Natural killer cell (primary cell): ENCODE measurements around the gene MORN1. TPM values are rescaled to one million over a fixed set of nuclear protein-coding genes. Genes with fewer than 3 reads are reported as not detected.

Source experiments
- ATAC-seq, 3 donors: fragments of 150-1000 bp in 2 of 3; fragments of 200-7000 bp in 1 of 3; cut with Tn5 transposase; 1 replicate in 1 of 3; 2 replicates in 2 of 3; pipeline ENCODE4 v1.10.0; 2021; ENCODE audit warnings: mild to moderate bottlenecking in 2 of 3, moderate library complexity in 2 of 3
- DNase-seq, 2 donors: peaks; one replicate each; pipeline versions ENCODE4 v3.0.0 to v3.0.0-alpha.2; 2013 to 2021; ENCODE audit warnings: mixed read lengths in 1 of 2
- H3K27ac ChIP-seq: one replicate; pipeline ENCODE4 v1.5.1; 2013; ENCODE audit warnings: mild to moderate bottlenecking, low read length
- H3K27me3 ChIP-seq: one replicate; pipeline ENCODE4 v1.6.1; 2013; ENCODE audit warnings: low read length; ENCODE audit not compliant: control insufficient read depth, insufficient read depth
- H3K36me3 ChIP-seq: one replicate; pipeline ENCODE4 v1.6.1; 2013; ENCODE audit warnings: low read length; ENCODE audit not compliant: control insufficient read depth, insufficient read depth
- H3K4me1 ChIP-seq: one replicate; pipeline ENCODE4 v1.6.1; 2013; ENCODE audit warnings: low read length; ENCODE audit not compliant: control insufficient read depth, insufficient read depth
- H3K4me3 ChIP-seq: one replicate; pipeline ENCODE4 v1.5.1; 2013; ENCODE audit warnings: low read length
- H3K9me3 ChIP-seq: one replicate; pipeline ENCODE4 v1.6.1; 2013; ENCODE audit warnings: low read length; ENCODE audit not compliant: control insufficient read depth, insufficient read depth
- H3K27ac Mint-ChIP-seq, 2 donors: one replicate each; pipeline ENCODE4 v1.8.0; 2022; ENCODE audit warnings: mild to moderate bottlenecking in 2 of 2, mixed read lengths in 2 of 2, moderate library complexity in 1 of 2
- H3K27me3 Mint-ChIP-seq, 2 donors: one replicate each; pipeline ENCODE4 v1.8.0; 2022; ENCODE audit warnings: low read depth in 2 of 2, mixed read lengths in 2 of 2
- H3K36me3 Mint-ChIP-seq: one replicate; pipeline ENCODE4 v1.8.0; 2022; ENCODE audit warnings: mixed read lengths
- H3K4me1 Mint-ChIP-seq, 2 donors: one replicate each; pipeline ENCODE4 v1.8.0; 2022; ENCODE audit warnings: mixed read lengths in 2 of 2
- H3K4me3 Mint-ChIP-seq: one replicate; pipeline ENCODE4 v1.8.0; 2022; ENCODE audit warnings: mild to moderate bottlenecking, moderate library complexity, mixed read lengths
- H3K9me3 Mint-ChIP-seq, 2 donors: one replicate each; pipeline ENCODE4 v1.8.0; 2022; ENCODE audit warnings: mixed read lengths in 2 of 2
- WGBS: methylation state at CpG from one replicate; pipeline ENCODE4 v1.1.7; 2013; ENCODE audit warnings: missing lambda C conversion rate; ENCODE audit not compliant: insufficient coverage; 5-methylcytosine and 5-hydroxymethylcytosine counted together
- intact Hi-C: fragments of 100-400 bp; cut with micrococcal nuclease; formaldehyde crosslinking; loops from one replicate; pipeline ENCODE4 v1.14.2; 2022
- total RNA-seq, 4 donors: library from RNA; stranded (reverse); fragments of 120-200 nt in 1 of 4; gene quantifications; one replicate each; pipeline versions ENCODE4 v1.2.3 to v1.2.4, GENCODE V29; 2013 to 2022
- TF ChIP-seq, protein P1 (sequence below): fragments of 200-600 bp; IDR thresholded peaks from one replicate; pipeline ENCODE4 v1.8.0; 2022; ENCODE audit warnings: antibody characterized with exemption

MORN1 gene
- total RNA-seq, 3 donors from 2014 or later (not counting 1 experiment from before 2014, with no cell fraction given): 8.0 to 9.3 (median 8.8) TPM

DNA sequence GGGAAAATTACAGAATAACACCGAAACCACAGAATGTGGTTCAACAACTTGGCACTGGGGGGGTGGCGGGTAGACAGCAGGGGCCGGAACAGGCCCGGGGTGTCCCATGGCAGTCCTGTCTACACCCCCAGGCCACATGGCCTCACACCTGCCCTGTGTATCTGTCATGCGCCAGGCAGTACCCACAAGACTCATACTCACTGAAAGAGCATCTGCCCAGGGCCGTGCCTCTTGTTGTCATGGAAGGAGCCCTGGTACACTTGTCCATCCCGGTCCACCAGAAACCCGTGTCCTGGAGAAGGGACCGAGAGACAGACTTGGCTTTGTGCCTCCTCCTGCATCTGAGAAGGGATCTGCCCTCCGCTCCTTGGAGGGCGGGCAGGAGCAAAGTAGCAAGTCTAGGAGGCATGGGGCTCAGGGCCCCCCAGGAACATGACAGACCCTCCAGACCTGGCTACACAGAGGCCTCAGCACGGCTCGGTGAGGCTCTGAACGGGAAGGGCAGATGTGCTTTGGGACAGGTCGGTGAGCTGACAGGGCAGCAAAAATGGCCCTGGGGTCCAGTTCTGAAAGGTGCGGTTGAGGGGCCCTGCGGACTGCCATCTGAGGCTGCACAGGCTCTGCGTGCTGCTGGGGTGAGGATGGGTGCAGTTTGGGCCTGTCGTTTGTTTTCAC lies 5.6 kb downstream of the MORN1 start:
- no peak overlapping the region for H3K4me3 ChIP-seq
- DNase-seq (no peak), ATAC-seq (no peak)
- no peak overlapping the region for H3K27ac ChIP-seq
- TF ChIP-seq, protein P1, sequence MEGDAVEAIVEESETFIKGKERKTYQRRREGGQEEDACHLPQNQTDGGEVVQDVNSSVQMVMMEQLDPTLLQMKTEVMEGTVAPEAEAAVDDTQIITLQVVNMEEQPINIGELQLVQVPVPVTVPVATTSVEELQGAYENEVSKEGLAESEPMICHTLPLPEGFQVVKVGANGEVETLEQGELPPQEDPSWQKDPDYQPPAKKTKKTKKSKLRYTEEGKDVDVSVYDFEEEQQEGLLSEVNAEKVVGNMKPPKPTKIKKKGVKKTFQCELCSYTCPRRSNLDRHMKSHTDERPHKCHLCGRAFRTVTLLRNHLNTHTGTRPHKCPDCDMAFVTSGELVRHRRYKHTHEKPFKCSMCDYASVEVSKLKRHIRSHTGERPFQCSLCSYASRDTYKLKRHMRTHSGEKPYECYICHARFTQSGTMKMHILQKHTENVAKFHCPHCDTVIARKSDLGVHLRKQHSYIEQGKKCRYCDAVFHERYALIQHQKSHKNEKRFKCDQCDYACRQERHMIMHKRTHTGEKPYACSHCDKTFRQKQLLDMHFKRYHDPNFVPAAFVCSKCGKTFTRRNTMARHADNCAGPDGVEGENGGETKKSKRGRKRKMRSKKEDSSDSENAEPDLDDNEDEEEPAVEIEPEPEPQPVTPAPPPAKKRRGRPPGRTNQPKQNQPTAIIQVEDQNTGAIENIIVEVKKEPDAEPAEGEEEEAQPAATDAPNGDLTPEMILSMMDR: no peak
- Mint-ChIP-seq H3K27me3 (no peaks in the 10 kb centered on the region), H3K36me3 (no peaks in the 10 kb centered on the region), H3K9me3 (no peaks in the 10 kb centered on the region), H3K4me3 (no peak overlapping the region), H3K4me1 (peaks cover 0 to 4% of the 10 kb centered on the region in 2 donors), H3K27ac (no peak overlapping the region)
- peaks cover 17% of the 10 kb centered on the region for H3K4me1 ChIP-seq
- 96% methylated on average over 19 of the region's 19 CpGs for WGBS
- no peaks in the 10 kb centered on the region for H3K27me3 ChIP-seq
- no peaks in the 10 kb centered on the region for H3K36me3 ChIP-seq
- intact Hi-C loops: loop anchor here (10.0 kb wide), 1 partner anchor 441 kb away; no protein-coding TSS in a partner anchor
- H3K9me3 ChIP-seq: no peaks in the 10 kb centered on the region

DNA sequence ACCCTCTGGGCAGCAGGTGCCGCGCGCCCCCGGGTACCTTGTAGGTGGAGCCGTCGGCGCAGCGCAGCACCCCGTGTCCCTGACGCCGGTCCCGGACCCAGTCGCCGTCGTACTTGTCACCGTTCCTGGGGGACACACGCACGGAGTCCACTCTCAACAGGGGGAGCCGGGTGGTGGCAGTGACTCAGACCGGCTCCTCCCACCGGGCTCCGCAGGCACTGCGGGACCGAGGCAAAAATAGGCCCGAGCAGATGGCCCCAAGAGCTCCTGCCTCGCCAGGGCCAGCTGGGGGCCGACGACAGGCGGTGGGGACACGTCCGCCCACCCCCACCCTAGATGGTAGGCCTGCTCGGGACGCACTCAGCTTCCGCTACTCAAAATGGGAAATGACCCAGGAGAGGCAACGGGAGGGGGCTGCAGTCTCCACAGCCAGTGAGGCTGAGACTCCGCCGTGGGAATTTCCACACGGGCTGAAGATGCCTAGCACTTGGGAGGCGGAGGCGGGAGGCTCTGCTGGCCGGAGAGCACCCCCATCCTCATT lies 6.3 kb downstream of the MORN1 start:
- Mint-ChIP-seq H3K9me3 (no peaks in the 10 kb centered on the region), H3K27ac (no peak overlapping the region), H3K36me3 (no peaks in the 10 kb centered on the region), H3K27me3 (no peaks in the 10 kb centered on the region), H3K4me3 (no peak overlapping the region), H3K4me1 (peaks cover 0 to 2% of the 10 kb centered on the region in 2 donors)
- Histone ChIP-seq H3K9me3 (no peaks in the 10 kb centered on the region), H3K4me1 (peaks cover 11% of the 10 kb centered on the region), H3K27me3 (no peaks in the 10 kb centered on the region), H3K36me3 (no peaks in the 10 kb centered on the region), H3K27ac (no peak overlapping the region), H3K4me3 (no peak overlapping the region)
- no peak for ATAC-seq
- DNase-seq: no peak
- TF ChIP-seq, protein P1: no peak
- WGBS: 89% methylated on average over 38 of the region's 41 CpGs
- intact Hi-C loops: loop anchor here (5.0 to 10.0 kb wide), 2 partner anchors 293 to 440 kb away; no protein-coding TSS in a partner anchor

DNA sequence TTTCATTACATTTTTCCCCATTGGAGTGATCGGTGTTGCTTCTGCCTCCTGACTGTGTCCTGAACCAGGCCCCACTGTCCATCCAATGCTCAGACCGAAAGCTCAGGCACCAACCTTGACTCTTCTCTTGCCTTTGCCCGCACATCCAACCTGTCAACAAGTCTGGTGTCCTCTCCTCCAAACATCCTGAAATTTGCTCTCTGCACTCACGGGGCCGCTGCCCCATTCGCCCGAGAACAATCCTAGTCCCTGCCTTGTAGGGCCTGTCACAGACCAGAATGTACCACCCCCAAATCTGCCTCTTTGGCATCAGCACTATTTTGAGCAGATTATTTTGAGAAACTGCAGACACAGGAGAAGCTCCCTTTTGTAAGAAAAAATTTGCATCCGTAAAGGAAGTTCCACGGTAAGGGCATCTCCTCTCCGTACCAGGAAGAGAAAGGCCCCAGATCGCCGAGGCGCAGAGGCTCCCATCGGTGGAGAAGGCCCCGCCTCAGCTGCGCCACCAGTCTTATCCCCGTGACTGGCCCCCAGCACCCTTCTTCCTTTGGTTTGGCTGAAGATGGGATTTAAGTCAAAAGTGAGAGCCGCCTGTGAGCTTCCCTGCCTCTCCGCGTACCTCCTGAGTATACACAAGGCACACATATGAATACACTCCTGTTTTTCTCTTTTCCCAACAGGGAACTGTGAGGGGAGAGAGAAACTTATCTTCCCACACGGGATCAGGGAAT lies 7.1 kb downstream of the MORN1 start:
- TF ChIP-seq, protein P1: no peak
- DNase-seq: no peak
- Mint-ChIP-seq H3K36me3 (no peaks in the 10 kb centered on the region), H3K9me3 (no peaks in the 10 kb centered on the region), H3K27me3 (no peaks in the 10 kb centered on the region), H3K27ac (no peak overlapping the region), H3K4me3 (no peak overlapping the region), H3K4me1 (no peaks in the 10 kb centered on the region)
- H3K4me3 ChIP-seq: no peak overlapping the region
- intact Hi-C loops: loop anchor here (5.0 to 10.0 kb wide), 2 partner anchors 292 to 439 kb away; no protein-coding TSS in a partner anchor
- H3K36me3 ChIP-seq: no peaks in the 10 kb centered on the region
- no peaks in the 10 kb centered on the region for H3K9me3 ChIP-seq
- 96% methylated on average over 19 of the region's 21 CpGs for WGBS
- ATAC-seq: no peak
- H3K27me3 ChIP-seq: no peaks in the 10 kb centered on the region
- H3K27ac ChIP-seq: no peak overlapping the region
- peaks cover 17% of the 10 kb centered on the region for H3K4me1 ChIP-seq
